IPS DF 6.9 (cell line): ENCODE data around the gene DIRAS1.
"Not testable (repeated sequence)": the region's sequence is repeated elsewhere in the genome, so short reads cannot be mapped to it uniquely, and the experiment has no call there.

Source experiments
- DNase-seq: peaks from one replicate; pipeline ENCODE4 v3.0.0-alpha.2; 2013; ENCODE audit warnings: low read depth, low spot score
- H3K27ac ChIP-seq: one replicate; pipeline ENCODE4 v1.5.1; 2013; ENCODE audit warnings: low read length, control low read depth
- H3K27me3 ChIP-seq: 2 replicates; pipeline ENCODE4 v1.6.1; 2013; ENCODE audit warnings: mild to moderate bottlenecking, low read length; ENCODE audit not compliant: control insufficient read depth, insufficient read depth
- H3K36me3 ChIP-seq: 2 replicates; pipeline ENCODE4 v1.6.1; 2013; ENCODE audit warnings: low read length; ENCODE audit not compliant: control insufficient read depth, insufficient read depth
- H3K4me1 ChIP-seq: 2 replicates; pipeline ENCODE4 v1.6.1; 2013; ENCODE audit warnings: low read length; ENCODE audit not compliant: control insufficient read depth, insufficient read depth
- H3K4me3 ChIP-seq: 2 replicates; pipeline ENCODE4 v1.5.1; 2013; ENCODE audit warnings: mild to moderate bottlenecking, low read length
- H3K9me3 ChIP-seq: 2 replicates; pipeline ENCODE4 v1.6.1; 2013; ENCODE audit warnings: low read length, inconsistent platforms; ENCODE audit not compliant: control insufficient read depth, insufficient read depth
- WGBS: extraction: QIAGEN DNeasy Blood & Tissue Kit; methylation state at CpG from one replicate; pipeline ENCODE4 v1.1.7; 2013; ENCODE audit warnings: mixed read lengths, missing lambda C conversion rate; ENCODE audit not compliant: insufficient read length, insufficient coverage; 5-methylcytosine and 5-hydroxymethylcytosine counted together

Gene DIRAS1

DNA sequence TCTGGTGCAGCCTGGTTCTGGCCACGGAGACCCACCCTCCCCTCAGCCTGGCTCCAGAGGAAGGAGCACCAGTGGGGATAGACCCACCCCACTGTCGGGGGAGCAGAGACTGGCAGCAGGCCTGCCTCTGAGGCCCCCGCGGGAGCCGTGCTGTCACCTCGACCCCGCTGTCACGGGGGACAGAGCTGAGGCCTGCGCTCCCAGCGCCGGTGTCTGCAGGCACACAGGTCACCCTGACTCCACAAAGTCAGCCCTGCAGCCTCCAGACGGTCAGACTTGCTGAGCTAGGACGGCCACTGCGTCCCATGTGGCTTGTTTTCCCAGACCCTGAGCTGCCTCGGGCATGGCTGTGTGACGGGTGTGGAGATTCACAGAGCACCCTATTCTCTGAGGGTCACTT, 51.0 kb downstream of the DIRAS1 start:
- DNase-seq = no peak
- Histone ChIP-seq H3K36me3 (no peaks in the 10 kb centered on the region), H3K4me1 (peaks cover 3% of the 10 kb centered on the region), H3K27me3 (no peaks in the 10 kb centered on the region), H3K27ac (no peak overlapping the region), H3K9me3 (no peaks in the 10 kb centered on the region), H3K4me3 (no peak overlapping the region)
- WGBS = no CpG with 5 or more reads among the region's 16 CpGs

DNA sequence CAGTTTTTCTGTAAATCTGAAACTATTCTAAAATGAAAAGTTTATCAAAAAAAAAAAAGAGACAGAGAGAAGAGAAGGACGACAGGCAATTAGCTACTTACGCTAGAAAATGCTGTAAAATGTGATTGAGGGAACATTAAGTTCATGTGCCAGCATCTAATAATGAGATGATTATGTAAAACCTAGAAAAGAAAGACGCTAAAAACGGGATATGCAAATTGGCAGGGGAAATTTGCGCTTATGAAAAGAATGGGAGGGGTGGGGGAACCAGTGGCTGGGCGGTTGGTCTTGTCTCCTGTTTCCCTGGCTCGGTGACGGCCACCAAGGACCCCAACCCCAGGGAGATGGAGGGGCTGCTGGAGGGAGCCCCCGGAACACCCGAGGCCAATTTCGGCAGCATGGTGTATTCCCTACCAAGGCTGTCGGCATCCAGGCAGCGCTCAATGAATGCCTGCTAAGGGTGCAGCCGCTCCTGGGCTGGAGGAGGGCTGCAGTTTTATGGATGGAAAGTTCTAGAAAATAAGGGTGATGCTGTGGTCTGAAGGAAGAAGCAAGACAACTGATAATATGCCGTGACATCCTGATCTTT, 52.9 kb downstream of the DIRAS1 start:
- WGBS = no CpG with 5 or more reads among the region's 15 CpGs
- no peaks in the 10 kb centered on the region; the same call in 1 of the 2 replicates for H3K4me1 ChIP-seq

DNA sequence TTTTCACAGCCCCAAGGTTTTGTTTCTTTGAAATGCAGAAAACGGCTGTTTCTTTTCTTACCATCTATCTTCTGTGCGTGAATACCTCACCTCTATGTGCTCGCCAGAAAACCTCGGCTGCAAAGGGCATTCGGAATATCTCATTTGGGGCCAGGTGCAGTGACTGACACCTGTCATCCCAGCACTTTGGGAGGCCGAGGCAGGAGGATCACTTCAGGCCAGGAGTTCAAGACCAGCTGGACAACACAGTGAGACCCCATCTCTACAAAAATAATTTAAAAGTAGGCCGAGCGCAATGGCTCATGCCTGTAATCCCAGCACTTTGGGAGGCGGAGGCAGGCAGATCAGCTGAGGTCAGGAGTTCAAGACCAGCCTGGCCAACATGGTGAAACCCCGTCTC, 53.8 kb downstream of the DIRAS1 start:
- H3K36me3 ChIP-seq, H3K4me3 ChIP-seq, DNase-seq, H3K27ac ChIP-seq, H3K4me1 ChIP-seq, H3K9me3 ChIP-seq, H3K27me3 ChIP-seq: not testable (repeated sequence)
- no CpG with 5 or more reads among the region's 10 CpGs for WGBS

More for the DNA sequence above, 52.9 kb downstream of the DIRAS1 start:
- H3K36me3 ChIP-seq = no peaks in the 10 kb centered on the region
- H3K27me3 ChIP-seq = no peaks in the 10 kb centered on the region
- H3K4me3 ChIP-seq = no peak overlapping the region; the same call in 1 of the 2 replicates
- no peaks in the 10 kb centered on the region for H3K9me3 ChIP-seq
- DNase-seq = no peak
- no peak overlapping the region for H3K27ac ChIP-seq

DNA sequence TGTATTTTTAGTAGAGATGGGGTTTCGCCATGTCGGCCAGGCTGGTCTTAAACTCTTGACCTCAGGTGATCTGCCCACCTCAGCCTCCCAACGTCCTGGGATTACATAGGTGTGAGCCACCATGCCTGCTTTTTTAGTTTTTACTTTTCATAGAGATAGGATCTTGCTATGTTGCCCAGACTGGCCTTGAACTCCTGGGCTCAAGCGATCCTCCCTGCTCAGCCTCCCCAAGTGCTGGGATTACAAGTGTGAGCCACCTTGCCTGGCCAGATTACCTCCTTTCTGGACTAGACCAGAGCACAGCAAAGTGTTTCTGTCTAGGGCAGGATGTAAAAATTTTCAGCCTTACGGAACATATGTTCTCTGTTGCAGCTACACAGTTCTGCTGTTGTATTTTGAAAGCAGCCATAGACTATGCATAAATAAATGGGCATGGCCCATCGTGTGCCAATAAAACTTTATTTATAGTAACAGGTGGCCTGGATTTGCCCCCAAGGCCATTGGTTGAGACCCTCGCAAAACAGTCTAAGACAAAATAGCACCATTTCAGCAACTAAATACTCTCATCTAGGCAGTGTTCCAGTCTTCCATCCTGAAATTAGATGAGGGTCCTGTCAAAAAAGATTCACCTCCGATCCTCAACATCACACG, 54.7 kb downstream of the DIRAS1 start:
- WGBS = no CpG with 5 or more reads among the region's 9 CpGs
- Histone ChIP-seq H3K4me1 (no peaks in the 10 kb centered on the region; the same call in 1 of the 2 replicates), H3K9me3 (no peaks in the 10 kb centered on the region), H3K27me3 (no peaks in the 10 kb centered on the region), H3K4me3 (no peak overlapping the region), H3K36me3 (no peaks in the 10 kb centered on the region), H3K27ac (no peak overlapping the region)
- no peak for DNase-seq

DNA sequence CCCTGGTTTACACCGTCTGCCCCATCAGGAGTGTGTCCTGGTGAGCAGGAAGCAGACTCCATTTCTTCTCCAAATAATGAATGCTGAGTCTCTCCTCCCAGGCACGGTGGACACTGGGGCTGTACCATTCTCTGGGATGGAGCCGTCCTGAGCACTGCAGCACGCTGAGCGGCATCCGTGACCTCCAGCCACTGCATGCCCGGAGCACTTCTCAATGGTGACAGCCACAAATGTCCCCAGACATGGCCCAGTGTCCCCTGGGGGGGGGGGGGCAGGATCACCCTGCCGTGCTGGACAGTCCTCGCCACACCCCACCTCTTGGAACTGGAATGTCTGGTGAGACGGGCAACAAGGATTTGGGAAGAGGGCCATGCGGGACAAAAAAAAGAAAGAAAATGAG, 56.1 kb downstream of the DIRAS1 start:
- Histone ChIP-seq H3K27ac (no peak overlapping the region), H3K27me3 (no peaks in the 10 kb centered on the region), H3K9me3 (no peaks in the 10 kb centered on the region), H3K4me1 (no peaks in the 10 kb centered on the region; the same call in 1 of the 2 replicates), H3K36me3 (no peaks in the 10 kb centered on the region), H3K4me3 (no peak overlapping the region)
- WGBS = no CpG with 5 or more reads among the region's 11 CpGs
- DNase-seq = no peak
